Islet precursor cell (in vitro differentiated cells): ENCODE data around the gene AGAP1.

Experiments
- DNase-seq: peaks from one replicate; pipeline ENCODE4 v3.0.0-alpha.2; 2018

The AGAP1 gene

GRCh38 chr2:235534678-235535422, 41.0 kb downstream of the AGAP1 start:
- no peak for DNase-seq

- DNase-seq, result no peak
These were observed 41.7 kb downstream of the AGAP1 start for GRCh38 chr2:235535423-235536130.

- DNase-seq, result no peak
These were observed 42.9 kb downstream of the AGAP1 start for GRCh38 chr2:235536711-235537110.

- DNase-seq, result no peak
These were observed 43.3 kb downstream of the AGAP1 start for GRCh38 chr2:235537186-235537585.

- DNase-seq, result no peak
These were observed 43.7 kb downstream of the AGAP1 start for GRCh38 chr2:235537587-235537986.

GRCh38 chr2:235538144-235538639, 44.3 kb downstream of the AGAP1 start:
- no peak for DNase-seq

GRCh38 chr2:235538981-235539380, 45.1 kb downstream of the AGAP1 start:
- no peak for DNase-seq

- no peak for DNase-seq
These were observed 45.9 kb downstream of the AGAP1 start for GRCh38 chr2:235539773-235540172.

- no peak for DNase-seq
These were observed 47.2 kb downstream of the AGAP1 start for GRCh38 chr2:235541016-235541415.

- DNase-seq, result no peak
These were observed 48.2 kb downstream of the AGAP1 start for GRCh38 chr2:235541838-235542549.

- DNase-seq, result peak; percentile 84
These were observed 48.9 kb downstream of the AGAP1 start for GRCh38 chr2:235542733-235543127.

- peak; percentile 71 for DNase-seq
These were observed 49.4 kb downstream of the AGAP1 start for GRCh38 chr2:235543128-235543750.

GRCh38 chr2:235543851-235544688, 50.2 kb downstream of the AGAP1 start:
- DNase-seq, result no peak

- DNase-seq, result no peak
These were observed 50.8 kb downstream of the AGAP1 start for GRCh38 chr2:235544689-235544969.

GRCh38 chr2:235545339-235546150, 51.7 kb downstream of the AGAP1 start:
- DNase-seq, result peak; percentile 50

- DNase-seq, result no peak
These were observed 52.2 kb downstream of the AGAP1 start for GRCh38 chr2:235546151-235546435.

- DNase-seq, result no peak
These were observed 52.6 kb downstream of the AGAP1 start for GRCh38 chr2:235546436-235546835.

- DNase-seq, result no peak
These were observed 56.0 kb downstream of the AGAP1 start for GRCh38 chr2:235549735-235550377.

- DNase-seq, result no peak
These were observed 56.5 kb downstream of the AGAP1 start for GRCh38 chr2:235550378-235550760.

- DNase-seq, result no peak
These were observed 57.1 kb downstream of the AGAP1 start for GRCh38 chr2:235550946-235551345.

GRCh38 chr2:235551965-235552364, 58.1 kb downstream of the AGAP1 start:
- DNase-seq, result peak; percentile 87
